ENCODE measurements around the gene PRRX2. TPM values are rescaled to one million over a fixed set of nuclear protein-coding genes. Genes with fewer than 3 reads are reported as not detected.

Gene PRRX2
- total and polyA plus RNA-seq, 2 of the 13 experiments (the other 11 are each of a cell fraction or from before 2014, with no cell fraction given): 0.05 TPM; not detected in 1

- TF ChIP-seq ARID5B (CRISPR knock-in tag; IDR thresholded peaks at IDR 0.05): peak; percentile 83
- TF ChIP-seq HCFC1 (IDR thresholded peaks at IDR 0.05; ENCODE audit: low read depth, low read length): peak; percentile 65
- TF ChIP-seq ELF3 (CRISPR knock-in tag; IDR thresholded peaks at IDR 0.05): peak; percentile 83
- TF ChIP-seq ZNF784 (CRISPR knock-in tag; IDR thresholded peaks at IDR 0.05; ENCODE audit: borderline replicate concordance): peak; percentile 92
- no peak for TF ChIP-seq NCOA5 (CRISPR knock-in tag; IDR thresholded peaks at IDR 0.05)
- TF ChIP-seq CEBPG (CRISPR knock-in tag; IDR thresholded peaks at IDR 0.05): peak; percentile 19; the same call in 1 of the 2 replicates
- TF ChIP-seq KLF15 (CRISPR knock-in tag; IDR thresholded peaks at IDR 0.05; ENCODE audit: borderline replicate concordance): peak; percentile 84
- TF ChIP-seq ZNF510 (CRISPR knock-in tag; IDR thresholded peaks at IDR 0.05; ENCODE audit: low read depth): 0 out of 2 replicates have a peak, but pooled peaks have one; percentile 52
- no peak for TF ChIP-seq ZNF513 (CRISPR knock-in tag; conservative IDR thresholded peaks at IDR 0.05)
- peak; percentile 91 for TF ChIP-seq ZNF687 (CRISPR knock-in tag; IDR thresholded peaks at IDR 0.05)
- TF ChIP-seq ZNF616 (CRISPR knock-in tag; IDR thresholded peaks at IDR 0.05; ENCODE audit: low read depth): no peak
- TF ChIP-seq ZNF432 (CRISPR knock-in tag; IDR thresholded peaks at IDR 0.05; ENCODE audit: borderline replicate concordance): no peak
- TF ChIP-seq EEA1 (CRISPR knock-in tag; IDR thresholded peaks at IDR 0.05; ENCODE audit: borderline replicate concordance): no peak
- TF ChIP-seq SP140L (CRISPR knock-in tag; IDR thresholded peaks at IDR 0.05; ENCODE audit: borderline replicate concordance): no peak
- TF ChIP-seq MYNN (CRISPR knock-in tag; IDR thresholded peaks at IDR 0.05; ENCODE audit: low read depth): 0 out of 2 replicates have a peak, but pooled peaks have one; percentile 24
- TF ChIP-seq TFDP2 (CRISPR knock-in tag; IDR thresholded peaks at IDR 0.05): peak; percentile 82
These were observed 23.5 kb upstream of the PRRX2 start, which contains the start of gene ASB6 (continued) for GRCh38 chr9:129641750-129642585.

Measured in HepG2 (cell line).